GM18951 (cell line): ENCODE results near the gene MYOT.
A peak's percentile ranks its signal among the peaks of the same experiment; 100 is the strongest.

Experiments used
- POLR2A ChIP-seq: IDR thresholded peaks from 4 replicates; pipeline ENCODE4 v1.6.1; 2011; ENCODE audit warnings: mild to moderate bottlenecking; ENCODE audit not compliant: insufficient read length, insufficient read depth; ENCODE audit errors: extremely low read depth
- in situ Hi-C: fragments of 300-500 bp; cut with MboI; formaldehyde crosslinking; loops from one replicate; pipeline ENCODE4 v1.12.0; 2022; ENCODE audit warnings: low sequenced_read_pairs, mixed read lengths, inconsistent platforms; ENCODE audit not compliant: unreplicated experiment

Gene MYOT

DNA sequence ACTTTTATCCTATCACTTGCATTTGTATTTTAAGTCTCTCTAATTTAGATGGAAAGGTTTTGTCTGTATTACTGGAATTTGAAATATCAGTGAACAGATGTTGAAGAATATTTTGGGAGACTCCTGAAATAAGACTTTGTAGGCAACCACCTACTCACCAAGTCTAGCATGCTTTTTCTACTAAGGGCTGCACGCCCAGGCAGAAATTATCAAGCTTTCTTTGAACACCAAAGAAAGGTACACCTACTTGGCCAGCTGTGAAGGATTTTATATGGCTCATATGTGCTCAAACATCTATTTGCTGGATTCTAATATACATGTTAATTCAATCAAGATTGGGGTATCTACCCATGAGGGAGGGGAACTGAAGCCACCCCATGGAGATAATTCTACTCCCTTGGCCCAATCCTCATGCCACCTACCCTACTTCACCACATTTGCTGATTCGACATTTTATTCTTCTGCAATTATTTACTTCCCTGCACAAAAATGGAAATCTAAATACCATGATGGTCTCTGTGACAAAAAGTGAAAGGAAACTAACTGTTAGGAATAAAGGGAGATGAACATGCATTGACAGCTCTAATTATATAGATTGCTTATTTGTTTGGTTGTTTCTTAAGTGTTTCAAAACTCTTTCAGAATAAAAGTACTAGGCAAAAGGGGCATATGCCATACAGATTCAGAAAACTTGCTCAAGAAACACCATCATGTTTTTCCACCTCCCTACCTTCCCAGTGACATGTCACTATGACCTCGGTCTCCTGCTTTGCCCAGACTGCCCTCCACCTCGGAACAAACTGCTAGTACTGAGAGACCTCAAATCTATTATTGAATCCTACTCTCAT, 895 bp upstream of the MYOT start:
- no peak for TF ChIP-seq POLR2A
- in situ Hi-C loops, result no loop called here

DNA sequence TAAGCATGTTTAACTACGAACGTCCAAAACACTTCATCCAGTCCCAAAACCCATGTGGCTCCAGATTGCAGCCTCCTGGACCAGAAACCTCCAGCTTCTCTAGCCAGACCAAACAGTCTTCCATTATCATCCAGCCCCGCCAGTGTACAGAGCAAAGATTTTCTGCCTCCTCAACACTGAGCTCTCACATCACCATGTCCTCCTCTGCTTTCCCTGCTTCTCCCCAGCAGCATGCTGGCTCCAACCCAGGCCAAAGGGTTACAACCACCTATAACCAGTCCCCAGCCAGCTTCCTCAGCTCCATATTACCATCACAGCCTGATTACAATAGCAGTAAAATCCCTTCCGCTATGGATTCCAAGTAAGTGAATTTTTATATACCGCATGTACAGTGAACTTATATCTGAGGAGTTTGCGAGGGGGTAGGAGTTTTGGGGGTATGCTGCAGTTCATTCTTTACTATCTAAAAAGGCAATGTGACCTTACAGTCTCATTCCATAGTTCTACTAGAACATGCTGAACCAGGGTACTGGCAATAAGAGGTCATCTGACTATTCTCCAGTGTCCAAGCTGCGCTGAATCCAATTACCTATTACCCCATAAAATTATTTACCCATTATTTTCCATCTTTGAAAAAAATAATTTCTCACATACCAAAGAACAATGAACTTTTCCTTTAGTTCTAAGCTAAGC, 3.1 kb downstream of the MYOT start:
- in situ Hi-C loops, result no loop called here
- TF ChIP-seq POLR2A, result no peak

DNA sequence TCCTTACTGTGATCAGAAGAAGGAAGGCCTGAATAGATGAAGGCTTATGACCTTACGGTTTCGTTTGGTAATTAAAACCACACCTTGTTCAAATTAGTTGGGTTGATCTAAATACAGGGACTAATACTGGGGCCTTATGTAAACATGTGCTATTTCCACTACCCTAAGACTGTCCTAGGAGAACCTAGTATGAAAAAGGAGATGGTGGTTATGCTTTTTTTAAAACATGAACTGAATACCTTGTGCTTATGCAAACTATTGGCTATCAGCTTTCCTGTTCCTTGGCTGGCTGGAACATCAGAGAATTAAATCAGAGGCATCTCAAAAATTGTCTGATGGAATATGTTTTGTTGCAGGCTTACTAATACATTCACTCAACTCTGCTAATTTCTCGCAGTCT, 3.9 kb downstream of the MYOT start:
- no peak for TF ChIP-seq POLR2A
- in situ Hi-C loops, result no loop called here

DNA sequence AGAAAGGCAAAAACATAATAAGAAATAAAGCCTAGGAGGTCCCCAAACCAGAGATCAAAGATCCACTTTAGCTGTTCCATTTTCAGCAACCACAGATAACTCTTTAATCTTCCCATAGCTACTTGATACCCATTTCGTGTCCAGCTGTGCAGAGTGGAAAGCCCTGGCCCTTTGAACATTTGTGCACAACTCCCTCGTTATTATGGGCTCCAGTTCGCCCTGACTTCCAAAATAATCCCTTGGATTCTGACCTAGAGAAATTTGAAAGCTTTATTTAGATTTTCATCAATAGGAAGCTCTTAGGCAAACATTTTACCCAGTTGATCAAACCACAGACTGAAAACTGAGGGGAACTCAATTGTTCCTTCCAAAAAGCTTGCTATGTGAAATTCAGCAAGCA, 4.8 kb downstream of the MYOT start:
- TF ChIP-seq POLR2A, result no peak
- in situ Hi-C loops, result no loop called here

DNA sequence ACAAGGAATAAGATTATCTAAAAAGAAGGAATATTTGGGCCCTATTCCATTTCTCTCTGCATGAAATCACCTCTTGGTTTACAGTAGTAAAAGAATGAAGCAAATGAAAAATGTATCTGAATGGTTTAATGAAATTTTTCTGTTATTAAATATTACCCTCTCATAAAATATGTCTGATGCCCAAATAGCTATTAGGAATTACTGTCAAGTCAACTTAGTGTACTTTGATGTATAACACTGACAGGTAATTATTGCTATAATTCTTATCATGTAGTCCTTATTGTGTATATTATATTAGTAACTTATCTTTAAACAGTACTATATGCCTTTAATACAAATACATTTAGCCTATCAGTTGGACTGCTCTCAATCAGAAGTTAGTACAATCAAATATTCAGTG, 8.4 kb downstream of the MYOT start:
- in situ Hi-C loops, result no loop called here
- TF ChIP-seq POLR2A, result no peak

DNA sequence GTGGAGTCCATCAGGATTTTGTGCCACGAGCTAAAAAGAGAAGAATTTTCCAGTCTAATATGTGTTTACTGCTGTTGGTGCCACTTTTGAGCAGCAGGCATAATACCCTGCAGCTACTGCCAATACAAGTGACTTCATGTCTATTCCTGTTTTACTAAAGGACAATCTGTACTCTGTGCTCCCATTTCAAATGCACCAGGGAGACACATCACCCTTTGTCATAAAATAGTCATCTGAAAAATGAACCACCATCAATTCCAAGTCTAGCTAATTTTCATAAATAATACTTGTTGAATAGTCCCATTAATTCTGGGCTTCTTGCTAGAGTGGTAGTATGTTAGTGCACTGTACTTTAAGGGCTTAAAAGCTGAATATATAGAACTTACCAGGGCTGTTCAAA, 12.7 kb downstream of the MYOT start:
- in situ Hi-C loops, result no loop called here
- no peak for TF ChIP-seq POLR2A

DNA sequence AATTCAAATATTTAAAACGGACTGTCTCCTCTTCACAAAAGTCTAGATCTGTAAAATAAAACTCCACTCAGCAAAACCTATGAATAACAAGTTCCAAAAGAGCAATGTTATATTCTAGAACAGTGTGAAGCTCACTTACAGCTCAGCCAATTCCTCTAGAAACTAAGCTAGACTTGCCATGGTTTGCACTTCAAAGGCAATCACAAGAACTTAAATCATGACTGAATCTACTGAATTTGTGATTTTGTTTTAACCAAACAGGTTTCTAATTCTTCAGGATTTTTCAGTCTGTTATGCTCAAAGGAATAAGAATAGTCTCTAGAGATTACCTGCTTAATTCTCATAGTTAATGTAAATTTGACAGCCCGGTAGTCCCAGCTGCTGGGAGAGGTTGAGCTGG, 20.2 kb downstream of the MYOT start:
- TF ChIP-seq POLR2A, result no peak
- in situ Hi-C loops, result no loop called here

DNA sequence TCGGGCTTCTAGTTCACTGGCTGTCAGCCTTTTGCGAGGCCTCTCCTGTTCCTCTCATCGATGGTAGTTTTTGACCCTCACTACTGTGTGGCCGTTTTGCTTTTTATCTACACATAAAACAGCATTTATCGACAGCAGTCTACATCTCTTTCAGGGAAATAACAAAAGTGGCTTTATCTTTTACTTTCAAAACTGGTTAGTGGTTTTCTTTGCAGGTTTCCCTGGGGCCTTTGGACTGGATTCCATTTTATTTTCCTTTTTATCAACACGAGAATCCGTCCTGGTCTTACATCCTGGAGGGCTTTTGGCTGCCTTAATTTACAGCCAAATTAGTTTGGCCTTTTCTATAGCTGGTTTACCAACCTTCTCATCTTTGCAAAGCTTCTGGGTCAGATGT, 20.8 kb downstream of the MYOT start:
- TF ChIP-seq POLR2A, result no peak
- in situ Hi-C loops, result no loop called here

DNA sequence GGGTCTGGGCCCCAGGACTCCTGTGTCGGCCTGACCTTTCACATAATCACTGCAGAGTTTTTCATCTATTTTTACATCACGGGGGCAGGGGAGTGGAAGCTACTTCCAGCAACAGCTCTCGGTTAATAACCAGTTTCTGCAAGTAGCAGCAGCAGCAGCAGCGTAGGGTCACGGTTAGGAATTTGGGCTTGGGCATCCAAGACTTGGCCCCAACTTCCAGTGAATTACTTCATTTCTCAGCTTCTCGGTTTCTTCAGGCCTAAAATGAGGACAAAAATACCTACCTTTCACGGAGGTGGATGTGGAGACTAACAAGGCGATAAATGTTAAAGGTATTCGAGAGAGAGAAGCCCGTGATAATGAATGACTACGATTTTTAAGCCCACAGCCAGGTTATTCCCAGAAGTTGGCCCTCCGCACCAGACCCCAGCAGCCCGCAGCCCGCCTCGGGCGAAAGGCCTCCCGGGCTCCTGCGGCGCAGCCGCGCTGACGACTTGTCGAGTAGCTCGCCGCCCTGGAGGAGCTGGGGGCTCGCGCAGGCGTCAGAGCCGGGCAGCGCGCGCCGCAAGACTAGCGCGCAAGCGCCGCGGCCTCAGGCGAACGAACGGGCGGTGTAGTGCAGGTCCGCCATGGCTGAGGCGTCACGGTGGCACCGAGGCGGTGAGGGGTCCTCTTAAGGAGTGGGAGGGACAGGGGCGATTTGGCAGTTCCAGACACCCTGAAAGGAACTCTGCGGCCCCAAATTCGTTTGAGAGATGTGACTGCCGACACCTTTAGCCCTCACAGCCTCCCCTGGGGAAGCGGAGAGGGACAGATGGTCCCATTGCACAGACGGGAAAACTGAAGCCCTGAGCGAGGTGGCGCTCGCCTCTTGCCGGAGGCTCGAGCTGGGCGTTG, 21.5 kb downstream of the MYOT start, which contains the start of gene PKD2L2:
Gene PKD2L2, plus strand, starts transcription at position 595 of the 897 bp plus-strand sequence. Its CDS starts 35 bp downstream, at position 630.
- in situ Hi-C loops, result no loop called here
- TF ChIP-seq POLR2A, result peak; percentile 96

DNA sequence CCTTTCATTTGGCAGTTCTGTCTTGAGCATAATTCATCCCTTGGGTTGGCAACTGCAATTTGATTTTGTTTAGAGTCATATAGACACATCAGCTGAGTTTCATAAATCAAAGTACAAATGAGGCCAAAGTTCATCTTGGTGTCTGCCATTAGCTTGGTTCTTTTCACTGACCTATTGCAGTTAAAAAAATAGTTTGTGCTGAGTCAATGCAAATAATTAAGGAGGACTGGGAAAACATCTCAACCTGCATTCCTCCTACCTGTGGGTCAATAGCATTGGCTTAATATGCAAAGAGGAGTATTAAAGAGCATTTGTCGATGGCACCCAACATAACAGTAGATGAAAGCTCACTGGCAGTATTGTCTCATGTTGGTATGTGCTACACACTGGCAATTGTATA, 23.2 kb downstream of the MYOT start:
- in situ Hi-C loops, result no loop called here
- no peak for TF ChIP-seq POLR2A

DNA sequence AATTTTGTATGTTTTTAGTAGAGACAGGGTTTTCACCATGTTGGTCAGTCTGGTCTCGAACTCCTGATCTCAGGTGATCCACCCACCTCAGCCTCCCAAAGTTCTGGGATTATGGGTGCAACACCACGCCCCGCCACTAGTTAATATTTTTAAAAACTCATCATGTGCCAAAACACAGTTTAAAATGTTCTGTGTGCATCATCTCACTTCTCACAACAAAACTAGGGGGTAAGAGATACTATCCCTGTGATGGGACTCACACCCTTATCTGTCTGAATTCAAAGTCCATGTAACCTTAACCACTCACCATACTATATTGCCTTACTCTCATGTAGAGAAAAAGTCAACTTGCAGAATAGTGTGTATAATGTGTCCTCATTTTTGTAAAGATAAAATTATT, 24.2 kb downstream of the MYOT start:
- in situ Hi-C loops, result no loop called here
- no peak for TF ChIP-seq POLR2A

DNA sequence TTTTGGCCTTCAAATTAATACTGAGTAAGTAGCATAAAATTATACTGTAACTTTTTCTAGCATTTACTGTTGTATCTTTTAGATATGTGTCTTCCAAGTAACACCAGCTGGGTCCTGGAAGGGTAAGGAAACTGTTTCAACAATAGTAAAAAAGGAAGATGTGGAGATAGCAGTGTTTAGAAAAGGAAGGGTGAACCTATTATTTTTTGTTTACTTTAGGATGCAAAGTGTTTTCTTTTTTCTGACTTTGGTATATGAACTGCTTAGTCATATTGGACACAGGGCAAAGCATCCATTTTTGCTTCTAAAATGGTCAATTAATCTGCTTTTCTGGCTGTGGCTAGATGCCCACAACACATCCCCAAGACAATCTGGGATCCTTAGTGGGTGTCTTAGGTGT, 26.9 kb downstream of the MYOT start:
- in situ Hi-C loops, result no loop called here
- no peak for TF ChIP-seq POLR2A

DNA sequence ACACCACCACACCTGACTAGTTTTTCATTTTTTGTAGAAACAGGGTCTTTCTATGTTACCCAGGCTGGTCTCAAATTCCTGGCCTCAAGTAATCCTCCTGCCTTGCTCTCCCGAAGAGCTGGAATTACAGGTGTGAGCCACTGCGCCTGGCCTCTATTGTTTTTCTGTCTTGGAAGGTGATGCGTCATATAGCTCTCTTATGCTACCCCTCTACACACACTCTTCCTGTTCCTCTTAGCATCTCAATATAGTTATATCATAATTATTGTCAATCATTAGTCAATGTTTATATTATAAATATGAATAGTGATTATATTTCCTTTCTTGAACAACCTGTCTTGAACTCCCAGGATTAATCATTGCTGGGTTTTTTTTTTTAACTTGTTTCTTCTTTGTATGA, 28.9 kb downstream of the MYOT start:
- in situ Hi-C loops, result no loop called here
- no peak for TF ChIP-seq POLR2A
